Kidney tubule cell (primary cell): ENCODE measurements around the gene ZNF534.
A peak's percentile ranks its signal among the peaks of the same experiment; 100 is the strongest.
"Not testable (repeated sequence)": the region's sequence is repeated elsewhere in the genome, so short reads cannot be mapped to it uniquely, and the experiment has no call there.

ENCODE experiments used
- DNase-seq: peaks from one replicate; pipeline ENCODE4 v3.0.0-alpha.2; 2018; ENCODE audit warnings: low spot score

ZNF534 gene

GRCh38 chr19:52428937-52429336 lies at the start of gene ZNF534:
Gene ZNF534, plus strand, starts transcription at chr19:52429148. Its CDS starts 2,327 bp downstream, at chr19:52431475.
- no peak for DNase-seq

GRCh38 chr19:52391135-52391534 lies 37.8 kb upstream of the ZNF534 start:
- no peak for DNase-seq

- peak; percentile 93 for DNase-seq
These were observed 31.5 kb upstream of the ZNF534 start, which contains the start of gene ZNF528 for GRCh38 chr19:52397310-52398080. Gene ZNF528, plus strand, starts transcription at chr19:52397849. Its CDS starts 4,165 bp downstream, at chr19:52402014.

- peak; percentile 19 for DNase-seq
These were observed 30.9 kb upstream of the ZNF534 start for GRCh38 chr19:52398081-52398441.

- no peak for DNase-seq
These were observed 18.7 kb upstream of the ZNF534 start for GRCh38 chr19:52410276-52410675.

GRCh38 chr19:52415711-52416110 lies 13.2 kb upstream of the ZNF534 start:
- no peak for DNase-seq

- no peak for DNase-seq
These were observed 13.2 kb downstream of the ZNF534 start for GRCh38 chr19:52442179-52442578.

- DNase-seq, result no peak
These were observed 15.6 kb downstream of the ZNF534 start for GRCh38 chr19:52444506-52444905.

- DNase-seq, result no peak
These were observed 22.3 kb downstream of the ZNF534 start for GRCh38 chr19:52451241-52451640.

GRCh38 chr19:52453324-52454094 lies 24.6 kb downstream of the ZNF534 start, which contains the start of gene ZNF578:
Gene ZNF578, plus strand, starts transcription at chr19:52453553. Its CDS starts 48,293 bp downstream, at chr19:52501846.
- DNase-seq, result peak; percentile 84

GRCh38 chr19:52464798-52465470 lies 36.0 kb downstream of the ZNF534 start:
- no peak for DNase-seq

GRCh38 chr19:52473655-52474350 lies 44.9 kb downstream of the ZNF534 start:
- no peak for DNase-seq

- no peak for DNase-seq
These were observed 45.6 kb downstream of the ZNF534 start for GRCh38 chr19:52474351-52475127.

GRCh38 chr19:52484111-52484743 lies 55.3 kb downstream of the ZNF534 start:
- not testable (repeated sequence) for DNase-seq

GRCh38 chr19:52485064-52485463 lies 56.1 kb downstream of the ZNF534 start:
- not testable (repeated sequence) for DNase-seq

GRCh38 chr19:52485561-52486240 lies 56.8 kb downstream of the ZNF534 start:
- DNase-seq, result not testable (repeated sequence)

GRCh38 chr19:52492201-52492993 lies 63.4 kb downstream of the ZNF534 start:
- no peak for DNase-seq

GRCh38 chr19:52492994-52493470 lies 64.1 kb downstream of the ZNF534 start:
- no peak for DNase-seq

GRCh38 chr19:52494518-52494917 lies 65.6 kb downstream of the ZNF534 start:
- DNase-seq, result no peak
